GM19463 (cell line): ENCODE data around the gene MTNR1A.
"Not testable (repeated sequence)": the region's sequence is repeated elsewhere in the genome, so short reads cannot be mapped to it uniquely, and the experiment has no call there.

Experiments
- ATAC-seq: cut with Tn5 transposase; IDR thresholded peaks from one replicate; pipeline ENCODE4 v1.9.1; 2021; ENCODE audit warnings: mild to moderate bottlenecking, moderate library complexity; ENCODE audit not compliant: unreplicated experiment

The MTNR1A gene

GRCh38 chr4:186563761-186564160 is 8.4 kb upstream of the MTNR1A start:
- no peak for ATAC-seq

DNA sequence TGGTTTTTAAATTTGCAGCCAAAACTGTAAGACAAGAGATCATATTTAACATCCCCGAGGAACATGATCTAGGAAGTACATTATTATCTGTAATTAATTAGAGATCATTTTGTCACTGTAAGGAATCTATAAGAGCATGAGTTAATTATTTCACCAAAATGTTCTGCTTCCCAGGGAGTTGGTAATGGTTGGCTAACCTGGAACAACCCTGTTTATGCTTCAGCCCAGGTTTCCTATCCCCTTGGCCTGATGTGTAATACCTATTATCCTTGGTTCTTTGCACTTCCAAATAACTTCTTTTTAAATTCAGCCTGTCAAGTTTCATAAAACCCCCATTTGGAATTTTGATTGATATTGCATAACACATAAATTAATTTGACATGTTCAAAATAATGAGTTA is 6.4 kb upstream of the MTNR1A start:
- no peak for ATAC-seq

GRCh38 chr4:186560647-186561046 is 5.3 kb upstream of the MTNR1A start:
- ATAC-seq = no peak

DNA sequence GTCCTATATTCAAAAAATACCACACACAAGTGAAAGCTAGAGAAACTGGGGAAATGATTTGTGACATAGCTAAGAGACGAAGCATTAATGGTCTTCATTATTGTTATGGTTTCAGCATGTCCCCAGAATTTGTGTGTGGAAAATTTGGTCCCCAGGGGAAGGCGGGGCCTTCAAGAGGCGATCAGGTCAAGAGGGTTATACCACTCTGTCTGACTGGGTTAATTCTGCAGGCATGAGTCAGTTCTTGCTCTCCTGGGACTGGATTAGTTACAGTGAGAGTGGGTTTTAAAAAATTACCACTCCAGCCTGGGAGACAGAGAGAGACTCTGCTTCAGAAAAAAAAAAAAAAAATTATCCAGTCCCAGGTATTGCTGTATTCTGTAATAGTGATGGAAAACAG is 2.1 kb upstream of the MTNR1A start:
- no peak for ATAC-seq

DNA sequence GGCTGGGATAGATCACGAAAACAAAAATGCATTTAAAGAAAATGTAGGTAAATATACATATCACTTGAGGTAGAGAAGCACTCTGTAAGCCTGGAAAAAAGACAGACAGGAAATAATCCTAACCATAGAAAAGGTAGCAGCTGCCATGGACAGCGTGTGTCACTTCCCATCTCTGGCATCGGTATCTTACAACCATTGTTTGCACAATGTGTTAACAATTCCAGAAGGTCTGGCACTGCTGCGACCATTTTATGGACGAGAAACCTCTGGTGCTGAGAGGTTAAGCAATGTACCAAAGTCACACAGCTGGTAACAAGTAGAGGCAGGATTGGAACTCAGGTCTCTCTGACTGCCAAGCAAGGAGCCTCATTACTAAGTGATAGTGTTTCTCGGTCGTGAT is 1.7 kb upstream of the MTNR1A start:
- no peak for ATAC-seq

DNA sequence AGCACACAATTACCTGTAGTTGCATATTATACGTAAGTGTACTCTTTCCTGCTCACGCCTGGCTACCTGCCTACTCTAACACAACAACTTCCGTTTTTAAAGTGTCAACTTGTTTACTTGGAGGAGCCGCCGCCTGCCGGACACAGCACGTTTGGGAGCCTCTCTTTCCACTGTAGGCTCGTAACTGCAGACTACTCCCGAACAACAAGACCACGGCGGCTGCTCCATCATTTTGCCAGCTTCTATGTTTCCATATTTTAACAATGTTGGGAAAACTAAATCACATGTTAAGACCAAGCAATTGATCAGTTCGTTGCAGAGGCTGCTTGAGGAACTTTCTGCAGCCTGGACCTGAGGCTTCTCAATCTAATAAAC is 841 bp downstream of the MTNR1A start:
- no peak for ATAC-seq

- no peak for ATAC-seq
Observed at GRCh38 chr4:186553717-186554116, 1.6 kb downstream of the MTNR1A start.

DNA sequence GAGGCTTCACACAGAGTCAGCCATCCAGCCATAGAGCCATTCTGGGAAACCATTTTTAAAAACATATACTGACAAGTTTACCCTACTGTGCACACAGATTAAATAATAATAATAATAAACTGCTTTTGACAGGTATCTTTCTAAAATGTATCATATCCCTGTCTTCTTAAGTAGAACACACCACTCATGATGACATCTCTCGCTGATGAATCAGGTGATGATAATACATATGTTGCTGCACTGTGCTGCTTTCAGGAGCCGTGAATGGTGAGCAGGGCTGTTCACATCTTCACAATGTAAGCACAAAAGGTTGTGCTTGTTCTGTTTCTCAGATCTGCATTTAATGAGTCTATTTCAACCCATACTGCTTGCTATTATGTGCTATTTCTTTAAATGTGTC is 3.5 kb downstream of the MTNR1A start:
- ATAC-seq = no peak

GRCh38 chr4:186545436-186545835 is 9.9 kb downstream of the MTNR1A start:
- no peak for ATAC-seq

DNA sequence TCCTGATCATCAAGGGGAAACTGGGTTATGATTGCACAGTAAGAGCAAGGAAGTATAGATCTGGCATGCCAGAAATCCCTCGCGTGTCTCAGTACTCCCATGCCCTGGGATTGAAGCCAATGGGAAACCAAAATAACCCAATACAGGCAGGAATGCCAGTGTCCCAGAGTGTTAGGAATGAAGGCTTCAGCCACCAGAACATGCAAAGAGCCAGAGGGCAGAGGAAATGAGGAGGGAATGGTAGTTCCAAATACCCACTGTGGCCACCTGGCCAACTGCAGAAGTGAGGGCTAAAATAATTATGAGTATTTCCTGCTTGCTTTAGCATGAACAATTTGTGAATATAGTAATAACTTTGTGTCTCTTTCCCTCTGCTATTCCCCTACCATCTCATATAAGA is 12.2 kb downstream of the MTNR1A start:
- no peak for ATAC-seq

- ATAC-seq = no peak
Observed at GRCh38 chr4:186541801-186542200, 13.6 kb downstream of the MTNR1A start.

- ATAC-seq = no peak
Observed at GRCh38 chr4:186537843-186538521, 17.4 kb downstream of the MTNR1A start.

GRCh38 chr4:186536285-186536684 is 19.1 kb downstream of the MTNR1A start:
- no peak for ATAC-seq

DNA sequence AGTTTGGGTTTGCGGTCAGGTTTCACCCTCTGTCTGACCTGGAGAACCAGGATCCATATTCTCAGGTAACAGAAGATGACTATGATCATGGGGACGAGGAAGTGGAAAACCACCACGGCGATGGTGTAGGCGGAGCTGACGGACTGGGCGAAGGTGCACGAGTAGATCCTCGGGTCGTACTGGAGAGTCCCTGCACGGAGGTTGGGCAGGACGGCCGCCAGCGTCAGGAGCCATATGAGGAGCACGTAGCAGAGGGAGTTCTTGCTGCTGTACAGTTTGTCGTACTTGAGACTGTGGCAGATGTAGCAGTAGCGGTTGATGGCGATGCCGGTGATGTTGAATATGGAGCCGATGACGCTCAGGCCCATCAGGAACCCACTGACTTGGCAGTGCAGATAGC is 21.3 kb downstream of the MTNR1A start:
- ATAC-seq = no peak

DNA sequence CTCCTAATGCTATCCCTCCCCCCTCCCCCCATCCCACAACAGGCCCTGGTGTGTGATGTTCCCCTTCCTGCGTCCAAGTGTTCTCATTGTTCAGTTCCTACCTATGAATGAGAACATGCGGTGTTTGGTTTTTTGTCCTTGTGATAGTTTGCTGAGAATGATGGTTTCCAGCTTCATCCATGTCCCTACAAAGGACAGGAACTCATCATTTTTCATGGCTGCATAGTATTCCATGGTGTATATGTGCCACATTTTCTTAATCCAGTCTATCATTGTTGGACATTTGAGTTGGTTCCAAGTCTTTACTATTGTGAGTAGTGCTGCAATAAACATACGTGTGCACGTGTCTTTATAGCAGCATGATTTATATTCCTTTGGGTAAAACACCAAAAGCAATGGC is 31.4 kb downstream of the MTNR1A start:
- ATAC-seq = not testable (repeated sequence)

- no peak for ATAC-seq
Observed at GRCh38 chr4:186516287-186516686, 39.1 kb downstream of the MTNR1A start.

GRCh38 chr4:186514271-186514950 is 41.0 kb downstream of the MTNR1A start:
- ATAC-seq = no peak

- not testable (repeated sequence) for ATAC-seq
Observed at GRCh38 chr4:186504771-186505170, 50.6 kb downstream of the MTNR1A start.

- ATAC-seq = no peak
Observed at GRCh38 chr4:186502231-186502630, 53.1 kb downstream of the MTNR1A start.

DNA sequence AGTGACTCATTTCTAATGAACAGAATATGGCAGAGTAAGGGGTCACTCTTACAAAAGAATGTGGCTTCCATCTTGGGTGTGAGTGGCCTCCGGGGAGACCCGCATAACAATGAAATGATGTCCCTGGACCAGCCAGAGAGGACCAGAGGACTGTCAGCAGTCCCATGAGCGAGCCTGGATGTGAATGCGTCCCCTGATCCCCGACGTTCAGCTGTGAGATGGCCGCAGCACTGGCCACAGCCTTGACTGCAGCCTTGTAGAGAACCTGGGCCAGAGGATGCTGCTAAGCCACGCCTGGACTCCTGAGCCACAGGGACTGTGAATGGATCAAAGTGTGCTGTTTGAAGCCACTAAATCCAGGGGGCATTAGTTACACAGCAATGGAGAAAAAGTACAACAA is 53.8 kb downstream of the MTNR1A start:
- ATAC-seq = no peak

GRCh38 chr4:186500721-186501304 is 54.6 kb downstream of the MTNR1A start:
- no peak for ATAC-seq

DNA sequence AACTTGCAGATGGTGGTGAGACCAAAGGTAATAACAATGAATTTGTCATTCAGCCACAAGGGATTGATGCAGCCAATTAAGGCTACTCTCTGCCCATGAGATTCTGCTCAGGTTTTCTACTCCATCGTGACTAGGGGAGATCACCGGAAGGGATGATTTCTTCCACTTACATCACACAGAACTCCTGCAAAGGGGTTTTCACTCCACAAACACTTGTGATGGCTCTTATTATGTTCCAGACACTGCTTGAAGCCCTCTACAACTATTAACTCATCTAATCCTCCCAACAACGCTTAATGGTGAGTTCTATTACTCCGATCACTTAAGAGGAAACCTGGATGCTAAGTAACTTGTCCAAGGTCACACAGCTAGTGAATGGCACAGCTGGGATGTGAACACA is 55.9 kb downstream of the MTNR1A start:
- no peak for ATAC-seq
